Measurements from ENCODE around the gene PHETA2. TPM values are rescaled to one million over a fixed set of nuclear protein-coding genes. Genes with fewer than 3 reads are reported as not detected.

Gene PHETA2
- total and polyA plus RNA-seq, 2 of the 4 experiments (the other 2 are of a cell fraction) = 6.5 to 10.0 TPM

- Histone ChIP-seq H4K8ac (ENCODE audit: low read depth in 2 of 2, low read length in 2 of 2) (no peak overlapping the region), H3K9me1 (ENCODE audit: insufficient read depth, low read length) (no peaks in the 10 kb centered on the region), H3K4me1 (ENCODE audit: control insufficient read depth, insufficient read depth, low read length) (peaks cover 3% of the 10 kb centered on the region), H2BK15ac (ENCODE audit: low read depth, low read length) (no peak overlapping the region), H2AFZ (replicated peaks; ENCODE audit: low read length, poor library complexity) (no peak overlapping the region), H3K23ac (ENCODE audit: low read depth, low read length) (no peak overlapping the region), H3K4me3 (ENCODE audit: insufficient read depth, low read depth, low read length) (no peak overlapping the region), H3K36me3 (ENCODE audit: control insufficient read depth, insufficient read depth, low read length) (no peaks in the 10 kb centered on the region), H2BK5ac (ENCODE audit: low read depth, low read length, poor library complexity, severe bottlenecking) (no peak overlapping the region), H3K18ac (ENCODE audit: low read depth, low read length) (no peak overlapping the region), H3K27ac (ENCODE audit: insufficient read depth, low read length) (no peak overlapping the region), H3K9me3 (ENCODE audit: control insufficient read depth, insufficient read depth, low read length) (no peaks in the 10 kb centered on the region), H2BK120ac (ENCODE audit: low read depth, low read length) (no peak overlapping the region), H4K5ac (ENCODE audit: low read depth, low read length) (no peak overlapping the region), H2AK9ac (replicated peaks; ENCODE audit: low read depth, low read length, poor library complexity) (no peak overlapping the region), H2BK20ac (ENCODE audit: low read depth, low read length) (no peak overlapping the region), H3K27me3 (ENCODE audit: control insufficient read depth, insufficient read depth, low read length) (peaks cover 5% of the 10 kb centered on the region; the same call in 1 of the 2 replicates), H3K56ac (ENCODE audit: extremely low read depth, insufficient read depth, low read length) (no peak overlapping the region), H2AK5ac (ENCODE audit: low read depth, low read length) (no peak overlapping the region), H3K4me2 (ENCODE audit: low read depth, low read length) (no peak overlapping the region), H3K14ac (replicated peaks; ENCODE audit: low read depth, low read length) (no peak overlapping the region), H3K4ac (ENCODE audit: low read depth, low read length) (no peak overlapping the region), H4K20me1 (ENCODE audit: insufficient read depth, low read length) (no peaks in the 10 kb centered on the region), H3K9ac (ENCODE audit: low read depth, low read length) (no peak overlapping the region), H3K79me1 (ENCODE audit: low read depth in 1 of 2, low read length in 2 of 2) (no peaks in the 10 kb centered on the region), H4K91ac (ENCODE audit: insufficient read depth, low read depth, low read length) (no peak overlapping the region)
- dilution Hi-C loops (cut with HindIII; ENCODE audit: low sequenced_read_pairs, unreplicated experiment) (no loop called here), intact Hi-C loops (cut with micrococcal nuclease) (no loop called here), in situ Hi-C loops (cut with MboI; ENCODE audit: low sequenced_read_pairs) (no loop called here)
- POLR2A ChIA-PET (ENCODE audit: unreplicated experiment) = no interaction called here
- no TSS peak for BruUV-seq (replicated peaks)
- TF ChIP-seq CEBPB (IDR thresholded peaks at IDR 0.05; ENCODE audit: low read depth, low read length) (no peak), RFX5 (IDR thresholded peaks at IDR 0.05; ENCODE audit: low read depth, low read length) (no peak), MAZ (IDR thresholded peaks at IDR 0.05; ENCODE audit: borderline replicate concordance, low read depth, low read length) (no peak), MAFK (IDR thresholded peaks at IDR 0.05; ENCODE audit: low read depth, low read length) (no peak), POLR2A (IDR thresholded peaks at IDR 0.05; ENCODE audit: low read depth, low read length) (no peak), ELK1 (IDR thresholded peaks at IDR 0.05; ENCODE audit: borderline replicate concordance, low read depth, low read length) (no peak), BHLHE40 (IDR thresholded peaks at IDR 0.05; ENCODE audit: low read depth, low read length) (no peak), CTCF (conservative IDR thresholded peaks at IDR 0.05; ENCODE audit: low read depth, low read length) (no peak), NFE2L2 (IDR thresholded peaks at IDR 0.05; ENCODE audit: low read depth, low read length) (no peak), RAD21 (IDR thresholded peaks at IDR 0.05; ENCODE audit: low read length) (no peak), MXI1 (IDR thresholded peaks at IDR 0.05; ENCODE audit: borderline replicate concordance, low read depth, low read length) (no peak), USF2 (IDR thresholded peaks at IDR 0.05; ENCODE audit: low read depth, low read length) (no peak), RCOR1 (IDR thresholded peaks at IDR 0.05; ENCODE audit: insufficient replicate concordance, low read length) (no peak), FOS (IDR thresholded peaks at IDR 0.05; ENCODE audit: low read depth, low read length) (no peak), SMC3 (IDR thresholded peaks at IDR 0.05; ENCODE audit: low read depth, low read length) (no peak), CHD1 (IDR thresholded peaks at IDR 0.05; ENCODE audit: low read depth, low read length) (no peak)
- ATAC-seq (ENCODE audit: low read depth) (no peak), DNase-seq (no peak)
- CTCF ChIA-PET = no interaction called here
- WGBS, 2 experiments (ENCODE audit: extremely low coverage in 2 of 2, insufficient read length in 1 of 2) = 87% methylated on average over 3 of the region's 10 CpGs; no CpG with 5 or more reads in 1 of the 2 experiments
These were observed 47.3 kb upstream of the PHETA2 start for GRCh38 chr22:42026705-42027104.

Data from IMR-90 (cell line).